Measurements from ENCODE around the gene MST1R.

MST1R gene

DNA sequence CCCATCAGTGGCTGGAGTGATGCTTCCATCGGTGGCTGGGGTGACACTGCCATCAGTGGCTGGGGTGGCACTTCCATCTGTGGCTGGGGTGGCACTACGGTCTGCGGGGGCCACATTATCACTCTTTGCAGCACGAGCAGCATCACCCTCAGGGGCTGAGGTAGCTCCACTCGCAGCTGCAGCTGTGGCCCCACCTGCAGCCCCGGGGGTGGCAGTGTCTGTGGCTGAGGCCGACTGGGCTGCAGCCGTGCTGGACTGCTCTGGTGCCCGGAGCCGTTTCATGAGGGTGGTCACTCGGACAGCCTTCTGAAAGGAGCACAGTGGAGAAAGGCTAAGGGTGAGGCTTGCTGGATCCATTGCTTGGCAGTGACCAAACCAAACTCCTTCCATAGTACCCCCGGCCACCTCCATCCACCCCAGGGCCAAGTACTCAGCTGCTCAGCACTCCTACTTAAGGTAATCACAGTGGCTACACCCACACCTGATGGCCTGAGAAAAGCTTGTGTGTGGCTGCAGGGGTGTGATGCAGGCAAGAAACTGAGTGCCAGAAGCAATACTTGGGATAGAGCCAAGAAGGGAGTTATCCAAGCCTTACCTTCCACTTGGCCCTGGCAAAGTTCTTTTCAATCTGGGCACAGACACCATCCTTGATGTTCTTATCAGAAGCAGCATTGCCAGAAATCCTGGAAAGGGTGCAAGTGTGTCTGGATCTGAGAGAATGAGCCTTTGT, 43.9 kb downstream of the MST1R start:
- TF ChIP-seq, protein P1, sequence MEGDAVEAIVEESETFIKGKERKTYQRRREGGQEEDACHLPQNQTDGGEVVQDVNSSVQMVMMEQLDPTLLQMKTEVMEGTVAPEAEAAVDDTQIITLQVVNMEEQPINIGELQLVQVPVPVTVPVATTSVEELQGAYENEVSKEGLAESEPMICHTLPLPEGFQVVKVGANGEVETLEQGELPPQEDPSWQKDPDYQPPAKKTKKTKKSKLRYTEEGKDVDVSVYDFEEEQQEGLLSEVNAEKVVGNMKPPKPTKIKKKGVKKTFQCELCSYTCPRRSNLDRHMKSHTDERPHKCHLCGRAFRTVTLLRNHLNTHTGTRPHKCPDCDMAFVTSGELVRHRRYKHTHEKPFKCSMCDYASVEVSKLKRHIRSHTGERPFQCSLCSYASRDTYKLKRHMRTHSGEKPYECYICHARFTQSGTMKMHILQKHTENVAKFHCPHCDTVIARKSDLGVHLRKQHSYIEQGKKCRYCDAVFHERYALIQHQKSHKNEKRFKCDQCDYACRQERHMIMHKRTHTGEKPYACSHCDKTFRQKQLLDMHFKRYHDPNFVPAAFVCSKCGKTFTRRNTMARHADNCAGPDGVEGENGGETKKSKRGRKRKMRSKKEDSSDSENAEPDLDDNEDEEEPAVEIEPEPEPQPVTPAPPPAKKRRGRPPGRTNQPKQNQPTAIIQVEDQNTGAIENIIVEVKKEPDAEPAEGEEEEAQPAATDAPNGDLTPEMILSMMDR (IDR thresholded peaks at IDR 0.05; ENCODE audit: poor library complexity, severe bottlenecking) = no peak
- H3K36me3 ChIP-seq (ENCODE audit: low read depth) = no peaks in the 10 kb centered on the region

DNA sequence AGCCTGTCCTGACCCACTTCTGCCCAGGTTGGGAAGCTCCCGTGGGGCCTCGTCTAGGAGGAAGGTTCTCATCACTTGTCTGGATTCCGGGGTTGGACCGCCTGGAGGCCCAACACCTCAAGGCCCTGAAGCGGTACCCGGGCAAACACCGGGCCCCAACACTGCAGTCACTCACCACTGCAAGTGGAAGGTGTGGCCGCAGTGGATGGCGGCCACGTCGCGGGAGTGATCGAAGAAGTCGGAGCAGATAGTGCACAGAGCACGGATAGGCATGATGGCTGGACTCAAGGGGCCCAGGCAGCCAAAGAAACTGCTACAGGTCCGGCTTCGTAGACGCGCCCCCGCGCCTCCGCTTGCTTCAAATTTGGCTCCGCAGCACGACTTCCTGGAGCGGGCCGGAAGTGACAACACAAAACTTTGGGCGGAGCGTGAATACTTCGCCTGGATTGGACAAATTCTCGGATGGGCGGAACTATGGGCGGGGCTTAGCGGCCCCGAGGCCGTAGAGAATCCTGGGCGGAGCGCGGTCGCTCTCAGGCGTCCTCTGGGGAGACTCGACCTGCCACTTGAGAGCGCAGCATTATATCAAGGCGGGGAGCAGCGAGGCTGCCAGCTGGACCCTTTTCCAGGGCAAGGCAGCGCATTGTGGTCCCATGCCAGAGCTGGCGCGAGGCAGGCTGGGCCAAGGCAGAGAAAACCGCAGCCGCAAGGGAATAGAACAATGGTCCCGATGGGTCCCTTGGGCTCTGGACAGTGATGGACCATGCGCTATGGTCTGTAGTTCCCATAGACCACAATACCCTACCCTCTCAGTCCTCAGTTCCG, 47.3 kb downstream of the MST1R start, which contains the start of gene TRAIP:
TSS of gene TRAIP (minus strand) at position 384 of the 825 bp plus-strand sequence. CDS start at position 273, 111 bp downstream.
- peak within 1 kb of the TSS; percentile 60 for H3K4me3 ChIP-seq (ENCODE audit: severe bottlenecking)
- peak within 1 kb of the TSS; percentile 12 for H3K27ac ChIP-seq (ENCODE audit: poor library complexity, severe bottlenecking)
- H3K4me1 ChIP-seq (ENCODE audit: insufficient read depth, poor library complexity, severe bottlenecking) = peaks cover 3% of the 10 kb centered on the region
- ATAC-seq (ENCODE audit: low read depth) = peak; percentile 95
- H3K36me3 ChIP-seq (ENCODE audit: low read depth) = 0 out of 2 replicates have a peak, but pooled peaks cover 7% of the 10 kb centered on the region
- H3K9me3 ChIP-seq (ENCODE audit: severe bottlenecking) = no peaks in the 10 kb centered on the region
- H3K27me3 ChIP-seq (ENCODE audit: insufficient read depth, poor library complexity, severe bottlenecking) = no peaks in the 10 kb centered on the region
- TF ChIP-seq, protein P1 (IDR thresholded peaks at IDR 0.05; ENCODE audit: poor library complexity, severe bottlenecking) = no peak
- peak; percentile 89 for DNase-seq (ENCODE audit: low spot score)

More for the DNA sequence above, 43.9 kb downstream of the MST1R start:
- DNase-seq (ENCODE audit: low spot score) (peak; percentile 54), ATAC-seq (ENCODE audit: low read depth) (no peak)
- Histone ChIP-seq H3K9me3 (ENCODE audit: severe bottlenecking) (no peaks in the 10 kb centered on the region), H3K4me1 (ENCODE audit: insufficient read depth, poor library complexity, severe bottlenecking) (peaks cover 3% of the 10 kb centered on the region), H3K4me3 (ENCODE audit: severe bottlenecking) (no peak overlapping the region), H3K27ac (ENCODE audit: poor library complexity, severe bottlenecking) (no peak overlapping the region), H3K27me3 (ENCODE audit: insufficient read depth, poor library complexity, severe bottlenecking) (peaks cover 3% of the 10 kb centered on the region)

DNA sequence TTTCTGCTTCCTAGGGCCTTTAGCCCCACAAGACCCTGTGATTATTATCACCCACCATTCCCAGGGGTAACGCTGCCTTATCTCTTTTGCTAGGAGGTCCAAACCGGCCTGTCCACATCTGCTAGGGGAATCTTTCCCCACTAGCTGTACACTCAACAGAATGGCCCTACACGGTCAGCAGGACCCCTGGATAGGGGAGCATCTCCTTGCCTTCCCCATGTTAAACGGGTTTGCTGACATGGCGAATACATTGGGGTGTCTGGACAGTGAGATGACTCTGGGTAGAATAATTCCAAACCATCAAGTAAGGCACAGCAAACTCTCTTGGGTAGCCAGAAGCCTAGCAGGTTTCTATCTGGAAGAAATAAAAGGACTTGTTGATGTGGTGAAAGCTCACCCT, 48.0 kb downstream of the MST1R start:
- Histone ChIP-seq H3K4me1 (ENCODE audit: insufficient read depth, poor library complexity, severe bottlenecking) (peaks cover 7% of the 10 kb centered on the region), H3K9me3 (ENCODE audit: severe bottlenecking) (no peaks in the 10 kb centered on the region), H3K4me3 (ENCODE audit: severe bottlenecking) (peak overlapping the region; percentile 60), H3K27ac (ENCODE audit: poor library complexity, severe bottlenecking) (peak overlapping the region; percentile 12), H3K27me3 (ENCODE audit: insufficient read depth, poor library complexity, severe bottlenecking) (no peaks in the 10 kb centered on the region), H3K36me3 (ENCODE audit: low read depth) (0 out of 2 replicates have a peak, but pooled peaks cover 7% of the 10 kb centered on the region)
- ATAC-seq (ENCODE audit: low read depth) (no peak), DNase-seq (ENCODE audit: low spot score) (no peak)
- TF ChIP-seq, protein P1 (IDR thresholded peaks at IDR 0.05; ENCODE audit: poor library complexity, severe bottlenecking) = no peak

DNA sequence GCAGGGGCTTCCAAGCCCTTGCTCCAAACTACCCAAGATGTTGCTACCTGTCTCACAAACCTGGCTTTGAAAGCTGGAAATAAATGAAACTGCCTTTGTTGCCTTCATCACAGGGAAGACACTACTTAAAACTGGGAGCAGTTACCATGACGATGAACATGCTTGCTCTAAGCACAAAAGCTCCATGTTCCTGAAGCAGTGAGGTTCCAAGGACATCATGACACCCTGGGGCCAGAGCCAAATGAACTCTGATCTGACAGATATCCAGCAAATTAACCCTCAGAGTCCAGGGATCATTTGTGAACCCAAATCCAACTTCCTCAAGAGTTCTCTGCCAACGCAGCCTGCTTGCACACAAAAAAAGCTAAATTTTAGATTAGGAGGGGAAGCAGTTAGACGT, 58.0 kb downstream of the MST1R start:
- no peak overlapping the region for H3K4me3 ChIP-seq (ENCODE audit: severe bottlenecking)
- H3K36me3 ChIP-seq (ENCODE audit: low read depth) = peaks cover 36% of the 10 kb centered on the region
- ATAC-seq (ENCODE audit: low read depth) = no peak

More for the DNA sequence above, 58.0 kb downstream of the MST1R start:
- no peak for DNase-seq (ENCODE audit: low spot score)
- Histone ChIP-seq H3K4me1 (ENCODE audit: insufficient read depth, poor library complexity, severe bottlenecking) (no peaks in the 10 kb centered on the region), H3K27me3 (ENCODE audit: insufficient read depth, poor library complexity, severe bottlenecking) (no peaks in the 10 kb centered on the region), H3K27ac (ENCODE audit: poor library complexity, severe bottlenecking) (no peak overlapping the region), H3K9me3 (ENCODE audit: severe bottlenecking) (no peaks in the 10 kb centered on the region)
- TF ChIP-seq, protein P1 (IDR thresholded peaks at IDR 0.05; ENCODE audit: poor library complexity, severe bottlenecking) = no peak

All from RWPE2 (cell line).